ENCODE data around the gene RIMOC1.

Gene RIMOC1, protein sequence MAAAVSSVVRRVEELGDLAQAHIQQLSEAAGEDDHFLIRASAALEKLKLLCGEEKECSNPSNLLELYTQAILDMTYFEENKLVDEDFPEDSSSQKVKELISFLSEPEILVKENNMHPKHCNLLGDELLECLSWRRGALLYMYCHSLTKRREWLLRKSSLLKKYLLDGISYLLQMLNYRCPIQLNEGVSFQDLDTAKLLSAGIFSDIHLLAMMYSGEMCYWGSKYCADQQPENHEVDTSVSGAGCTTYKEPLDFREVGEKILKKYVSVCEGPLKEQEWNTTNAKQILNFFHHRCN

DNA sequence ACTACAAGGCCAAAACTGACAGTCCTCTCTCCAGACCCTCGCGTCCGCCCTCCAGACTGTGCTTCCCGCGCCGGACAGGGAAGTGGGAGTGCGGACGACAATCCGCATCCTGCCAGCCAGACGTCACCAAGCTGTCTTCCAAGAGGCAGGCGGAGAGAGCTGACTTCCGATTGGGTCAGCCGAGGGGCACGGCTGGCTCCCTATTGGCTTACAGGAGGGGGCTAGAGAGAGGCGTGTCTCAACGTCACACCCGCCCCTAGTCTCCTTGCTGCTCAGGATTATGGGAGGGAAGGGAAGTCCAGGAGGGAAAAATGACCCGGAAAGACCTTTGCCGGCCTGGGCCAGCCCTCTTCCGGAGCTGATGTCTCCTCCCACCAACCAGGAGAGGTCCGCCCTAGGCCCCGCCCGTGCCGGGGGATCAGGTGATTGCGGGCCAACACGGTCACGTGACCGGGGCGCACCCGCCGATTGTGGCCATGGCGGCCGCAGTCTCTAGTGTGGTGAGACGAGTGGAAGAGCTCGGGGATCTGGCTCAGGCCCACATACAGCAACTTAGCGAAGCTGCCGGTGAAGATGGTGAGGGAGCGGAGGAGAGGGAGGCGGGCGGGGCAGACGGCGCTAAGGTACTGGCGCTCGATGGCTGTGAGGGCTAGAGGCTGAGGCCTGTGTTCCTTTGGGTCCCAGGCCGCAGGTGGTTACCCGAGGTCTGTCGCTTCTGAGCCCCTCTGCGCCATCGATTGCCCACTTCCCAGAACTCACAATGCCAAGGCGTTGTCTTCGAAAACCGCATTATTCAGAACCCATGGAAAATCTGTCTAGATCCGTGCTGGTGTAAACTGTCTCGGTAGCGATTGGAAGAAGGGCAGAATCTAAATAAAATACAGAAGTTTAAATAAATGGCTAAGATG lies at the start of gene RIMOC1:
RIMOC1 (plus strand) TSS at position 453 of the 908 bp plus-strand sequence; CDS start at position 477, 24 bp downstream.
- TF ChIP-seq, protein P1, sequence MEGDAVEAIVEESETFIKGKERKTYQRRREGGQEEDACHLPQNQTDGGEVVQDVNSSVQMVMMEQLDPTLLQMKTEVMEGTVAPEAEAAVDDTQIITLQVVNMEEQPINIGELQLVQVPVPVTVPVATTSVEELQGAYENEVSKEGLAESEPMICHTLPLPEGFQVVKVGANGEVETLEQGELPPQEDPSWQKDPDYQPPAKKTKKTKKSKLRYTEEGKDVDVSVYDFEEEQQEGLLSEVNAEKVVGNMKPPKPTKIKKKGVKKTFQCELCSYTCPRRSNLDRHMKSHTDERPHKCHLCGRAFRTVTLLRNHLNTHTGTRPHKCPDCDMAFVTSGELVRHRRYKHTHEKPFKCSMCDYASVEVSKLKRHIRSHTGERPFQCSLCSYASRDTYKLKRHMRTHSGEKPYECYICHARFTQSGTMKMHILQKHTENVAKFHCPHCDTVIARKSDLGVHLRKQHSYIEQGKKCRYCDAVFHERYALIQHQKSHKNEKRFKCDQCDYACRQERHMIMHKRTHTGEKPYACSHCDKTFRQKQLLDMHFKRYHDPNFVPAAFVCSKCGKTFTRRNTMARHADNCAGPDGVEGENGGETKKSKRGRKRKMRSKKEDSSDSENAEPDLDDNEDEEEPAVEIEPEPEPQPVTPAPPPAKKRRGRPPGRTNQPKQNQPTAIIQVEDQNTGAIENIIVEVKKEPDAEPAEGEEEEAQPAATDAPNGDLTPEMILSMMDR (IDR thresholded peaks at IDR 0.05): no peak
- Histone ChIP-seq H2AFZ (peak within 1 kb of the TSS; percentile 91), H3K4me2 (ENCODE audit: low read length) (peak within 1 kb of the TSS; percentile 81), H3K36me3 (ENCODE audit: control insufficient read depth, insufficient read depth, low read length) (no peaks in the 10 kb centered on the region), H3K79me2 (peaks cover 10% of the 10 kb centered on the region), H3K27ac (peak within 1 kb of the TSS; percentile 75), H3K9ac (peak within 1 kb of the TSS; percentile 74), H3K9me3 (ENCODE audit: control insufficient read depth, low read length) (no peaks in the 10 kb centered on the region), H3K4me3 (ENCODE audit: low read depth, low read length) (peak within 1 kb of the TSS; percentile 97), H3K27me3 (ENCODE audit: control insufficient read depth, insufficient read depth, low read length) (no peaks in the 10 kb centered on the region), H3K4me1 (peaks cover 7% of the 10 kb centered on the region)

DNA sequence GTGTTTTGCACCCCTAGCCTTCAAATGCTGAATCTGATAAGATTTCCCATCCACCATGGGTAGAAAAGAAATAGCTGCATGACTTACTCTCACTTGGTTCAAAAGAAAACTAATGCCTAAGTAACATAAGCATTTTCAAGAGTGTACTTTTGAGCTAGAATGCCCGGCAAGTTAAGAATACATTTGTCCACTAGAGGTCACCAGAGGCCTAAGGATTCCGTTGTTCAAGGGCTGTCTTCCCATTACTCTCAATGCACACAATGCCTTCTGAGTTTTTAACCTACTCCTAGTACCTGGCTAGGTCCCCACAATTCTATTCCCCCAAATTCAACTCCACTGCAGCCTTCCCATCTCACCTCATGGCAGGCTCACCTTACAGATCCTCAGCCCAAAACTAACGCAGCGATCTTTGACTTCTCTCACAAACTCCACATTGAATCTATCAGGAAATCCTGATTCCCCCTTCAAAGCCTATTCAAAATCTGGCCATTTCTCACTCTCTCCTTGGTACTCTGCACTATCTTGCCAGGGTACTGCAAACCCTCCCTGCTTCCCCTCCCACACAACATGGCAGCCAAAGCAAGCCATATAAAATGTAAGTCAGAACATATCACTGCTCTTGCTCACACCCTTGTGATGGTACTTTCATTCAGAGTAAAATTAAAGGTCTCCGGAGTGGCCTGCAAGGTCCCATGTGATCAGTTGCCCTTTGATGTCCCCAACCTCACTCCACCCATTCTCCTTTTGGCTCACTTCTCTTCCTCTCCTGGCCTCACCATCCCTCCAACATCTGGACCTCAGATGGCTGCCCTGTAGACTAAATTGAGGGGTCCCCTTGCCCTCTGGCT lies 47.3 kb upstream of the RIMOC1 start:
- TF ChIP-seq, protein P1 (IDR thresholded peaks at IDR 0.05): peak; percentile 81
- Histone ChIP-seq H3K4me1 (no peaks in the 10 kb centered on the region), H3K79me2 (peaks cover under 1% of the 10 kb centered on the region), H2AFZ (peak overlapping the region; percentile 17), H3K9me3 (ENCODE audit: control insufficient read depth, low read length) (no peaks in the 10 kb centered on the region), H3K4me3 (ENCODE audit: low read depth, low read length) (no peak overlapping the region), H3K27ac (no peak overlapping the region), H3K9ac (no peak overlapping the region), H3K27me3 (ENCODE audit: control insufficient read depth, insufficient read depth, low read length) (no peaks in the 10 kb centered on the region), H3K4me2 (ENCODE audit: low read length) (no peak overlapping the region), H3K36me3 (ENCODE audit: control insufficient read depth, insufficient read depth, low read length) (no peaks in the 10 kb centered on the region)

DNA sequence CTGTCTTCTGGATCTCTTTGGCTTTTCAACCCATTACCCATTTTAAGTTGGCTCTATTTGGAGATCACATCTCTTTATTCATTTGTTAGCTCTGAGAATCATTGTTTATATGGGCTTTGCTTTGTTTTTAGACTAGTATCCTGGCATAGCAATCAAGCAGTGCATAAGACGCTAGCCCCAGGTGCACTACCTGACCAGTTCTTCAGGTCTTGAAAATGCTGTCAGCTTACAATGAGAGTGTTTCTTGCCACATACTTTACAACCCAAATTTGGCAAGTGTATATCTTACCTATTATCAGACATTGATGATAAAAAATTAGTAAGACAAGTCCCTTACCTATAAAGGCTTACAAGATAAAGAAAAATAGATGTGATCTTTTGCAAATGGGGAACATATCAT lies 46.2 kb upstream of the RIMOC1 start:
- no peaks in the 10 kb centered on the region for H3K9me3 ChIP-seq (ENCODE audit: control insufficient read depth, low read length)
- TF ChIP-seq, protein P1 (IDR thresholded peaks at IDR 0.05): no peak

DNA sequence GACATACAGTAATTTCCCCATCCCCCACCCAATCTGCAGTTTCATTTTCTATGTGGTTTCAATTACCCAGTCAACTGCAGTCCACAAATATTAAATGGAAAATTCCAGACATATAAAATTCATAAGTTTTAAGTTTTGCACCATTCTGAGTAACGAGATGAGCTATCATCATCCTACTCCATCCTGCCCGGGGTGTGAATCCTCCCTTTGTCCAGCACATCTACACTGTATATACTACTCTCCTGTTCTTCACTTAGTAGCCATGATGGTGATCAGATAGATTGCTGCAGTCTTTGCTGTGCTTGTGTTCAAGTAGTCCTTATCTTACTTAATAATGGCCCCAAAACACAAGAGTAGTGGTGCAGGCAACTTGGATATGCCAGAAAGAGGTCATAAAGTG lies 45.3 kb upstream of the RIMOC1 start:
- Histone ChIP-seq H2AFZ (no peak overlapping the region), H3K27me3 (ENCODE audit: control insufficient read depth, insufficient read depth, low read length) (no peaks in the 10 kb centered on the region), H3K9ac (no peak overlapping the region), H3K4me1 (no peaks in the 10 kb centered on the region), H3K36me3 (ENCODE audit: control insufficient read depth, insufficient read depth, low read length) (no peaks in the 10 kb centered on the region), H3K27ac (no peak overlapping the region), H3K4me2 (ENCODE audit: low read length) (no peak overlapping the region), H3K79me2 (no peaks in the 10 kb centered on the region), H3K9me3 (ENCODE audit: control insufficient read depth, low read length) (no peaks in the 10 kb centered on the region), H3K4me3 (ENCODE audit: low read depth, low read length) (no peak overlapping the region)
- TF ChIP-seq, protein P1 (IDR thresholded peaks at IDR 0.05): no peak

More for the DNA sequence above, 46.2 kb upstream of the RIMOC1 start:
- Histone ChIP-seq H3K36me3 (ENCODE audit: control insufficient read depth, insufficient read depth, low read length) (no peaks in the 10 kb centered on the region), H3K27me3 (ENCODE audit: control insufficient read depth, insufficient read depth, low read length) (no peaks in the 10 kb centered on the region), H2AFZ (no peak overlapping the region), H3K27ac (no peak overlapping the region), H3K79me2 (no peaks in the 10 kb centered on the region), H3K4me3 (ENCODE audit: low read depth, low read length) (no peak overlapping the region), H3K9ac (no peak overlapping the region), H3K4me2 (ENCODE audit: low read length) (no peak overlapping the region), H3K4me1 (no peaks in the 10 kb centered on the region)
